NB4 (cell line): ENCODE results near the gene RER1.

Experiments used
- CTCF ChIP-seq: IDR thresholded peaks from one replicate; pipeline ENCODE4 v1.5.1; 2012; ENCODE audit warnings: low read depth, low read length
- MYC ChIP-seq: IDR thresholded peaks from 2 replicates; pipeline ENCODE4 v1.6.1; 2011; ENCODE audit warnings: low read depth, low read length
- POLR2A ChIP-seq: IDR thresholded peaks from 2 replicates; pipeline ENCODE4 v1.6.1; 2011; ENCODE audit warnings: mild to moderate bottlenecking; ENCODE audit not compliant: insufficient read length; ENCODE audit errors: extremely low read depth
- TF ChIP-seq, protein P1 (sequence below): IDR thresholded peaks from 2 replicates; pipeline ENCODE4 v1.6.1; 2011; ENCODE audit warnings: low read depth, low read length

- TF ChIP-seq CTCF = no peak
- TF ChIP-seq MYC = no peak
- TF ChIP-seq POLR2A = no peak
- TF ChIP-seq, protein P1, sequence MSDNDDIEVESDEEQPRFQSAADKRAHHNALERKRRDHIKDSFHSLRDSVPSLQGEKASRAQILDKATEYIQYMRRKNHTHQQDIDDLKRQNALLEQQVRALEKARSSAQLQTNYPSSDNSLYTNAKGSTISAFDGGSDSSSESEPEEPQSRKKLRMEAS = no peak
Measured at GRCh38 chr1:2397007-2397679, 5.5 kb downstream of the RER1 start.
